Measurements from ENCODE around the gene TAOK1.
A peak's percentile ranks its signal among the peaks of the same experiment; 100 is the strongest.

Gene TAOK1

DNA sequence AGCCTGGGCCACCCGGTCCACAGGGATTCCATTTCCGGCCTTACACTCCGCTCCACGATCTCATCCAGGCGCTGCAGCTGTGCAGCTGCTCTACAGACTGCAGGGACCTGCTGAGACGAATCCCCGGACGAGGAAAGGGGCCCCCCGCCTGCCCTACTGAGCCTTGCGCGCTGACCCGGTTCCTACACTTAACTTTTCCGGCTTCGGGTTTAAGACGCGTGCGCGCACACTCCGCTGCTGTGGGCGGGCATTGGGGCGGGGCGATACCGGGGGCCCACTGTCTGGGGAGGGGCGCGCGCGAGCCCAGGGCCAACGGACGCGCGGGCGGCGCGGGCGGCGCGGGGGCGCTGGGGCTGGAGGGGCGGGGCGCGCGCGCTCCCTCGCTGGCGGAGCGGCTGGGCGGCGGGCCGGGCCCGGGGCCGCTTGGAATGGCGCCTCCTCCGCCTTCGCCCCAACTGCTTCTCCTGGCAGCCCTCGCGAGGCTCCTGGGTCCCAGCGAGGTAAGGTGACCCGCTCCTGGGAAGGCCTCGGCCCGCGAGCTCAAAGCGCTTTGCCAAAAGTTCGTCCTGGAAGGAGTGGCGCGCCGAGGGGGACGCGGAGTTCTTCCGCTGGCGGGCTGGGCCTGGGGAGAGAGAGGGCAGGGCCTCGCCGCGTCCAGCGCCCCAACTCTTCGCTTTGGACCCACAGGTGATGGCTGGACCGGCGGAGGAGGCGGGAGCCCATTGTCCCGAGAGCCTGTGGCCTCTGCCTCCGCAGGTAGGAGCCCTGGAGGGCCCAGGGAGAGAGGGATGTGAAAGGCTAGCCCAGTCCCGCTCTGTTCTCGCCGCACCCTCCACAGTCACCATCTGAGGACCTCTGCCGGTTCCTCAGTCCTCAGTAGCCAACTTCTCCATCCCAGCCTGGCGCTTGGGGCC, 178.4 kb downstream of the TAOK1 start, which contains the start of gene TP53I13:
TSS of gene TP53I13 (plus strand) at position 371 of the 914 bp plus-strand sequence. CDS start at position 429, 58 bp downstream.
- DNase-seq (ENCODE audit: low read depth in 1 of 2, low spot score in 1 of 2) = peak; percentile 82 to 90

DNA sequence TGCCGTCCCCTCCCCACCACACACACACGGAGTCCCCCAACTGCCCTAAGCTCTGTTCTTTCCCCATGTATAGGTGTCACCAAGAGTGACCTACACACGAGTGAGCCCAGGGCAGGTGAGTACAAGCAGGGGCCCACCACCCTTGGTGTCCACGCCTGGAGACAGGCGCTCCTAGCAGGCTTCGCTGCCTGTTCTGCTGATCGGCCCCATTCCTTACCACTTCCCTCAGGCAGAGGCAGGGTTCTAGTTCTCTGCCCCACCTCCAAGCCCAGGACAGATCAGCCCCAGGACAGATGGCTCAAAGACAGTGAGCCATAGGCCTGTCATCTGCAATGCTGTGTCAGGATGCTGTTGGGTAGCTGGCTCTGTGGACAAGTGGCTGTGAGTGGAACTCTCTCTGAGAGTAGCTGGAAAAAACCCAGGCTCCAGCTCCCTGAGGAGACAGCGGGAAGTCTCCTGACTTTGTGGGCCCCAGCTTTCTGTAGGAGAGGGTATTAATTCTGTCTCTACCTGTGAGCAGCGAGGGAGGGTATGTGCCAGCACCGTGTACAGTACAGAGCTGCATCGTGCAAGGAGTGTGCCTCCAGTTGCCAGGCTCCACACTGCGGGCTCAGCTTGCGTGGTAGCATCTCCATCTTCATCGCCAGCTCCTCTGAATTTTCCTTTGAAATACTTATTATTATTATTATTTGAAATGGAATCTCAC, 179.2 kb downstream of the TAOK1 start:
- DNase-seq (ENCODE audit: low read depth in 1 of 2, low spot score in 1 of 2) = no peak

DNA sequence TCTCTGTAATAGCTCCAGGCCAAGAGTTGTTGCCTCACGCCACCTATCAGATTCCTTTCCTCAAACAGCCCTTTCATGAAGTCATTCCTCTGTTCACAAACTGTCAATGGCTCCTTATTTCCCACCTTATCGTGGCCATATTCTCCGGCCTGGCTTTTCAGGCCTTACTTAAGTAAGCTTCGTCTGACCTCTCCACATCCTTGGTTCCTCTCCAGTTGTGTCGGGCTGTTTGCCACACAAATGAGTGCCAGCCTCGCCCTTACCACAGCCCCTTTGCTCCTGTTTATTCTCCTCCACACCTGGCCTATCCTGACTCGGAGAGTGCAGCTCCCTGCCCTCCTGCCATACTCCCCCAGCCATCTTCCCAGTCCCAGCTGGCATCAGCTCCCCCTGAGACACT, 180.4 kb downstream of the TAOK1 start:
- no peak for DNase-seq (ENCODE audit: low read depth in 1 of 2, low spot score in 1 of 2)

DNA sequence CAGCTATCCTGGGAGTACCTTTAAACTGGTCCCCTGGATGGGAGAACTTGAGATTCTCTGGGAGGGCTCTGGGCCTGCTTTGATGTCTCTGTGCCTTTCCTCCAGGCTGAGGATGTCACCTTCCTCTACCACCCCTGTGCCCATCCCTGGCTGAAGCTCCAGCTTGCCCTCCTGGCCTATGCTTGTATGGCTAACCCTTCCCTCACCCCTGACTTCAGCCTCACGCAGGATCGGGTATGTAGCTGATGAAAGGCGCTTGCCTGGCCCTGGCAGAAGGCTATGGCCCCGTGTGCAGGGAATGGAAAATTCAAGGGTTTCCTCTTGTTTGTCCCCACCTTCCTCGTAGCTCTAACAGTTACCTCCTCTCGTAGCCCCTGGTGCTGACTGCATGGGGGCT, 181.3 kb downstream of the TAOK1 start:
- DNase-seq (ENCODE audit: low read depth in 1 of 2, low spot score in 1 of 2) = no peak

DNA sequence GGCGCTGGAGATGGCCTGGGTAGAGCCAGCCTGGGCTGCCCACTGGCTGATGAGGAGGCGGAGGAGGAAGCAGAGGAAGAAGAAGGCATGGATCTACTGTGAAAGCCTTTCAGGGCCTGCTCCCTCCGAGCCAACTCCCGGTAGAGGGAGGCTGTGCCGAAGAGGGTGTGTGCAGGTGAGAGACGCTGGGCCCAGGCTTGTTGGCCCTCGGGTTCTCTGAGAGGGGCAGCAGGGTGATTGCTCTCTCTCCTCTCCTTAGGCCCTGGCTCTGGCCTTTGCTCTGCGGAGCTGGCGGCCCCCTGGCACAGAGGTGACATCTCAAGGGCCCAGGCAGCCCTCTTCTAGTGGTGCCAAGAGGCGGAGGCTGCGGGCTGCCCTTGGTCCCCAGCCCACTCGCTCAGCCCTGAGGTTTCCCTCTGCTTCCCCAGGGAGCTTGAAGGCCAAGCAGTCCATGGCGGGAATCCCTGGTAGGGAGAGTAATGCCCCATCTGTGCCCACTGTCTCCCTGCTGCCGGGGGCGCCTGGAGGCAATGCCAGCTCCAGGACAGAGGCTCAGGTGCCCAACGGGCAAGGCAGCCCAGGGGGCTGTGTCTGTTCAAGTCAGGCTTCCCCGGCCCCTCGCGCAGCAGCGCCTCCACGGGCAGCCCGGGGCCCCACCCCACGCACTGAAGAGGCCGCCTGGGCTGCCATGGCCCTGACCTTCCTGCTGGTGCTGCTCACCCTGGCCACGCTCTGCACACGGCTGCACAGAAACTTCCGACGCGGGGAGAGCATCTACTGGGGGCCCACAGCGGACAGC, 181.9 kb downstream of the TAOK1 start:
- no peak for DNase-seq (ENCODE audit: low read depth in 1 of 2, low spot score in 1 of 2)

DNA sequence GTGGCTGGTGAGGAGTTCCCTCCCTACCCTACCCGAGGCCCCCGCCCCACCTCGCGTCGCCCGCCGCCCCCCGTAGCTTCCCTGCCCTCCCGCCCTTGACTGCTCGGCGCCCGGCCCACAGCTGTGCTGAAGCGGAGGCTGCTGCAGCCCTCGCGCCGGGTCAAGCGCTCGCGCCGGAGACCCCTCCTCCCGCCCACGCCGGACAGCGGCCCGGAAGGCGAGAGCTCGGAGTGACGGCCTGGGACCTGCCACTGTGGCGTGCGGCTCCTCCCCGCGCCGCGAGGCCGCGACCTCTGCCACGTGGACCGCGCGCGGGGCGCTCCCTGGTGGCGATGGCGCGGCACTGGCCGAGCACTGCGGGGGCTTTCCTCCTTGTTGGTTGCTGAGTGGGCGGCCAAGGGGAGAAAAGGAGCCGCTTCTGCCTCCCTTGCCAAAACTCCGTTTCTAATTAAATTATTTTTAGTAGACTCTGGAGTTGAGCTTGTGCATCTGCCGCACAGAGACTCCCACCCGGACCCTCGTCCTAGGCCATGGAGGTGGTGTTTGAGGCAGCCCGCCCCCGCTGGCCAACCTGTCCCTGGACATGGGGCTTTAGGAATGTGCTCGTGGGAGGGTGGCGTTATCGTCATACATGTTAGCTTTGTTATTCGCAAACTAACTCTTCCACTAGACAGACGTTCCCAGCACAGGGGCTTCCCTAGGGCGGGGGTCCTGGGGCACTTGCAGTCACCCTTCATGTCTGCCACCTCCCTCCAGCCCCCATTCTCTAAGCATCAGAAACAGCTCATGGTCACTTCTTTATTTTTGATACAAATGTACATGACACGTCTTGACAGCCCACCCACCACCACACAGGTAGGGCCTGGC, 182.8 kb downstream of the TAOK1 start:
- DNase-seq (ENCODE audit: low read depth in 1 of 2, low spot score in 1 of 2) = peak in 1 of 2 donors; percentile 61

DNA sequence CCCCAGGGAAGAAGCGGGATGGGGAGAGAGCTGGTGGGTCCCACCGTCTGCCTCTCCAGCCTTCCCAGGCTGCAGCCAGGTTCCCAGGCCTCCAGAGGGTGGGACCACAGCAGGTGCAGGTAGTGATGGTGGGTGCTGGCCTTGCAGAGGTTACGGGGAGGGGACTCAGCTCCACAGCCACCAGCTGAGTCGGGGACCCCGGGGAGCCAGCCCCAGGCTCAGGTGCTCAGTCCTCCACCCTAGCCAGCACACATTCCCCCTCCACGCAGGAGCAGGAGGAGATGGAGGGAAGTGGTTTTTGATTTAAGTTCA, 183.4 kb downstream of the TAOK1 start:
- DNase-seq (ENCODE audit: low read depth in 1 of 2, low spot score in 1 of 2) = no peak

DNA sequence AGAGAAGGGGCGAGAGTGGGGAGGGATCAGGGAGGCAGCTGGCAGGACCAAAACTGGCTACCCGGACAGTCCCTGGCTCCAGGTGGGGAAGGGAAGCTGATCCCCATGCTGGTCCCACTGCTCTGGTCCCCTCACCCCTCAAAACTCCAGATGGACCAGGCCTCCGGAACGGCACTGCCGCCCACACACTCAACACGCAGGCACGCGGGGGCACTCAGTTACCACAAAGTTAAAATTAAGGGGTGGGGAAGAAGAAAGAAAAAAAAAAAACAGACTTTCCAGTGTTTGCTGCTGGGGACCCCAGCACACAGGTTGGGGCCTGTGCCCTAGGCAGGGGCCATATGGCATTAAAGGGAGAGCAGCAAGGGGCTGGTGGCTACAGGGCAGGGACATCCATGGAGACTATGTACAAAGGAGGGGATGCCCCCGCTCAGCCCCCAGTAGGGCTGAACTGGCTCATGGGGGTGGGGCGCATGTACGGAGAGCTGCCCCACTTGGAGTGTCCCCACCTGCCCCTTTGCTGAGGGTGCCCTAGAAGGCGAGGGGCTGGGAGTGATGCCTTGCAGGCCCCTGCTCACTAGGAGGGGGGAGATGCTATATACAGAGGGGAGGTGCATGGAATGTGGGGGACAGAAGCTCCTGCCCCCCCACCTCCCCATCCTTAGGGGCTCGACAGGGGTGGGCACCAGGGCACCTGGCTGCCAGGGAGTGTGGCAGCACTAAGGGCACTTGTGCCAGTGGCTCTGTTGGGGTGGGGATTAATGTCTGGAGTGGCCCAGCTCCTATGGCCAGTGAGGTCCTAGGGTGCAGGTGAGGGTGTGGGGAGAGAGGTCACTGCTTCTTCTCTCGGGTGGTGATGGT, 183.9 kb downstream of the TAOK1 start:
- DNase-seq (ENCODE audit: low read depth in 1 of 2, low spot score in 1 of 2) = no peak

DNA sequence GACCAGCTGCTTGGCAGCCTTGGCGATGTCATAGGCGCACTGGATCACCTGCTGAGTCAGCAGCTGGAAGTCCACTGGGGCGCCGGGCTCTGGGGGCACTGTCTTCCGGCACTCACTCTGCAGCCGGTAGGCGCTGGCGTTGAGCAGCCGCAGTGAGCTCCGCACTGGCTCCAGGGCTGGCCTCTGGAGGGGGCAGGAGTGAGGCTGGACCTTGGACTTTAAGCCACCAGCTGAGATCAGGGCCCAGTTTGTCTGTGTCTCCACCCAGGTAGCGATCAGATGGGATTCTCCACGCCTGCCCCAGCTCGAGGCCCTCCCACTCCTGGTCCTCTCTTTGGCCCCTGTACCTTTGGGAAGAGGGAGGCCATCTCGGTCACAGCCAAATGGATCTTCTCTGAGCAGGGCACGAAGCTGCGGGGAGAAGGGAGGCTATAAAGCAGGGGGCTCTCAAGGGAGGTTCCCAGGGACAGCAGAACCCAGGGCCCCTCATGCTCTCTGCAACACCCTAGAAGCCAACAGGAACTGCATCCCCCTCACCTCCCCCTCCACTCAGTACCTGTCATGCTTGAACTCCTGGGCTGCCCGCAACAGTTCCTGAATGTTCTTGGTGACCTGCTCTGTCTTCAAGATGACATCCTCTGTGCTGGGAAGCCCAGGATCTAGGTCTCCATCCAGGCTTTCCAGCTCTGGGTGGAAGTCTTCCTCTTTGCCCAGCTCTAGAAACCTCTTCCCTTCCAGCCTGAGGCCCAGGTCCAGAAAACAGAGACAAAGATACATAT, 184.8 kb downstream of the TAOK1 start:
- no peak for DNase-seq (ENCODE audit: low read depth in 1 of 2, low spot score in 1 of 2)

DNA sequence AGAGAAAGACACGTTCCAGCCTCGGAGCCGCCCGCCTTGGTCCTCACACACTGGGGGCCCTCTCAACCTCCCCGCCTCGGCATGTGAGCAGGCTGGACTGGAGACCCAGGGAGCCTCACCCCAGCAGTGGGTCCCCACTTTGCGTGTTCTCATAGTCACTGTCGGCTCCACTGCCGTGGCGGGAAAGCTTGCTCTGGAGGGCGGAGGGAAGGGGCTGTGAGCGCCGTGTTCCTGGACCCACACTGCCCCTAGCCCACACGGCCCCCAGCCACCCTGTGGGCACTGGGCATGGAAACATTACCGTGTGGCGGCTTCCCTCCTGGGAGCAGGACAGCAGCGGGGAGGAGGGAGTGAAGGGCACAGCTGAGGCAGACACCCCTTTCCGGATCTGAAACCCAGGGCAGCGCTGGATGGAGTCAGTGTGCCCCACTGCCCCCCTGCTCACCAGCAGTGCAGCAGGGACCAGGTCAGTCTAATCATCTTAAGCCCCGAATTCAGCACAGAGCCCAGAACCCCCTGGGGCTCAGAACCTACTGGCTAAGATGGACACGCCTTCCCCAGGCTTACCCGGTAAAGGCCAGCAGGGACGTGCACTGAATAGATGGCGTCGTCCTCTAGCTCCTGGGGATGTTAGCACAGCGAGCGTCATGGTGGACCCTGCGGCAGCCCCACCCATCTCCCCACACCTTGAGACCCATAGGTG, 185.5 kb downstream of the TAOK1 start:
- DNase-seq (ENCODE audit: low read depth in 1 of 2, low spot score in 1 of 2) = no peak

DNA sequence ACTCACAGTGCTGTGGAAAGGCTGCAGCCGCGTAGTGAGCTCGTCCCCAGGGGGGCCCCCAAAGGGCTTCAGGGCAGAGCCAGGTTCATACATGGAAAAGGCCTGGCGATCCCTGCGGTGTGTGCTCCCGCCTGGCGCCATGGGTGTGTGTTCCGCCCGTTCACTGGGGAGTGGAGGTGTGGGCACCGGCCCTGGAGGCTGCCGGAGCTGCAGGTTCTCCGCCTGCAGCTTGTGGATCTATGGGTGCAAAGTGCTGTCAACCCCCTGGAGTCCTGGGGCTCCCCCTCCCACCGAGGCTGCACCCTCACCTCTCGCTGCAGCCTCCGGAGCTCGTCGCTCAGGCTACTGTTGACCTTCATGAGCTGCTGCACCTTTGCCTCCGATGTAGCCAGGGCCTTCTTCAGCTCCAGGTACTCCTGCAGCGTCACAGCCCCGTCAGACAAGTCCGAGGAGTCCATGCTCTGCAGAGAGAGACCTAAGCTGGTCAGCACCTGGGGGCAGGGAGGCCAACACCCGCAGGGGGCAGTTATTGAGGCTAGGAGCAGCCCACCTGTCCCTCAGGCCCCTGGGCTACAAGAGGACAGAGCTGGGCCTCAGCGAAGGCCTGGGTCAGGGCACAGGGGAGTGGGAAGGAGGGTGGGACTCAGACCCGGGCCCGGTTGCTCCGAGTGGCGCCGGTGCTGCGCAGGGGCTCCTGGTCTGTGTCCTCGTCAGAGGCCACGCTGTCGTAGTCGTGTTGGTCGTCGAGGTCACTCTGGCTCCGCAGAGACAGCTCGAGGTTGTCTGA, 186.2 kb downstream of the TAOK1 start:
- DNase-seq (ENCODE audit: low read depth in 1 of 2, low spot score in 1 of 2) = no peak

DNA sequence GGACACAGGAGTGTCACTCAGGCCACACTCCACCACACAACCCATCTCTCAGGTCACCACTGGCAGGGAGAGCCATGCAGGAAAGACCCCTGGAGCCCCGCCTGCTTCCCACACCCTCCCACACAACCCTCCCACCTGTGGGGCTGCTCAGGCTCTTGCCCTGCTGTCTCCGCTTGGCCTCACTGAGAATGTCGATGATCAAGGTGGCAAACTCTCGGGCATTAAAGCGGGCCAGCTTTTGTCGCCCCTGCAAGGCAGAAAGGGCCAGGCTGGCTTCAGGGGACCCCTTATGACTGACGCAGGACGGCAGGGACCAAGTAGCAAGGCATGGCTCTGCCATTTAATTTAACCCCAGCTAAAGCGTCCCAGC, 186.8 kb downstream of the TAOK1 start:
- no peak for DNase-seq (ENCODE audit: low read depth in 1 of 2, low spot score in 1 of 2)

DNA sequence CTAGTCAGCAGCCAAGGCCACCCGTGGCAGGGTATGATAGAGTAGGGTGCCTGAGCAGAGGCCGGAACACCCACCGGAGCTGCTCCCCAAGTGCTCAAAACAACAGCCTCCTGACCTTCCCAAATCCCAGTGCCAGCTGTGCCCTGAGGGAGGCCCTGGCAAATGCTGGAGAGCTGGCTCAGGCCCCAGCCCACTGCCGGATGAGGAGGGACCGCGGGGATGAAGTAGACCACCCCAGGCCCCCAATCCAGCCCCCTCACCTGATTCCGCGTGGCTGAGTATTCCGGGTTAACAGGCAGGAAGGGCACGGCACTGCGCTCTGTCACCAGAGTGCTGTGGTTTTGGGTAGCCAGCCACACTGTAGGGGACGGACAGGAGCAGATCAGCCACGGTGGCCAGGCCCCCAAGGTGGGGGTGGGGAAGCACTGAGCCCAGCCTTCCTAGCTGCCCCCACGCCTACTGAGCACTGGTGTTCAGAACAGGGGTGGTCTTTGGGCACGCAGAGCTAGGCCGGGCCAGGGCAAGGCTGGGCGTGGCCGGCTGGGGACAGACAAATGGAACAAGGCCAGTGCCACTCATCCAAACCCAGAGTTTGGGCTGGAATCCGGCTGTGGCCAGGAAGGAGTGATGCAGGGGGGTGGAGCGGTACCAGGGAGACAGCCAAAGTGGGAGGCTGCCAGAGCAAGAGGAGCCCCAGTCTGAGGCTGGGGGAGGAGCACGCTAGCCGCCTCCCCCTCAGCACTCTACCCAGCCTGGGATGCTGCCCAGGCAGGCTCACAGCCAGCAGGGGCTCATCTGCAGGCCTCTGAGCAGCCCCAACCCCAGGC, 187.4 kb downstream of the TAOK1 start:
- DNase-seq (ENCODE audit: low read depth in 1 of 2, low spot score in 1 of 2) = no peak

DNA sequence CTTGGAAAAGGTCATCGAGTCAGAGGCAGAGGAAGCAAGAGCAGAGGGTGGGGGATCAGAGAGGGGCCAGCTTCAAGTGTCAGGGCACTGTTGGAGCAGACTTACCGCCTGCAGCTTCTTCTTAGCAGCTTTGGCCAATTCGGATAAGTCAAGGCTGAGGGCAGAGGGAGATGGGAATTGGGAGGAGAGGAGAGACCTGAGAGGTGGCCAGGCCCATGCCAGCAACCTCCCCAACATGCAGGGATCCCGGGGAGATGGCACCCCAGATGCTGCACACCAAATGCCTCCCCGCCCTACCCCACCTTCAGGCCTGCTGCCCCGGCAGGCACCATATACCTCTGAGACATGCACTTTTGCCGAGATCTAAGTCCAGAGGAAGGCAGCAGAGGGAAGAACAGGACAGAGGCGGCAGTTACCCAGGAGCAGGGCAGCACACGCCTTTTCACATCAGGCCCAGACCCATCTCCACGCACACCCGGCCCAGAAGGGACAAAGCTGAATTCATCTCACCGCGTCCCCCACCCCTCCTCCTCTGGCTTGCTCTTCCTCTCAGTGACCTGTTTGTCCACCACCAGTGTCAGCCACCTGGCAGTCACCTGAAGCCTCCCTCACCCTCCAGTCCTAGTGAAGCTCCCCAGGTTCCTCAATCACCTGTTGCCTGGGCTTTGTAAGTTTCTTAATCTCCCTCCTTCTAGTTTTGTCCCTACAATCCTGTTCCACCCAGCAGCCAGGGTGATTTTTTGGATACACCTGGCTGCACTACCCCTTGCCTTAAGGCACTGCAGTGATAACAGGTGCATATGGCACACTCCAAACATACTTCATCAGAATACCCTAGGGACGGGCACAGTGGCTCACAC, 188.7 kb downstream of the TAOK1 start:
- no peak for DNase-seq (ENCODE audit: low read depth in 1 of 2, low spot score in 1 of 2)

DNA sequence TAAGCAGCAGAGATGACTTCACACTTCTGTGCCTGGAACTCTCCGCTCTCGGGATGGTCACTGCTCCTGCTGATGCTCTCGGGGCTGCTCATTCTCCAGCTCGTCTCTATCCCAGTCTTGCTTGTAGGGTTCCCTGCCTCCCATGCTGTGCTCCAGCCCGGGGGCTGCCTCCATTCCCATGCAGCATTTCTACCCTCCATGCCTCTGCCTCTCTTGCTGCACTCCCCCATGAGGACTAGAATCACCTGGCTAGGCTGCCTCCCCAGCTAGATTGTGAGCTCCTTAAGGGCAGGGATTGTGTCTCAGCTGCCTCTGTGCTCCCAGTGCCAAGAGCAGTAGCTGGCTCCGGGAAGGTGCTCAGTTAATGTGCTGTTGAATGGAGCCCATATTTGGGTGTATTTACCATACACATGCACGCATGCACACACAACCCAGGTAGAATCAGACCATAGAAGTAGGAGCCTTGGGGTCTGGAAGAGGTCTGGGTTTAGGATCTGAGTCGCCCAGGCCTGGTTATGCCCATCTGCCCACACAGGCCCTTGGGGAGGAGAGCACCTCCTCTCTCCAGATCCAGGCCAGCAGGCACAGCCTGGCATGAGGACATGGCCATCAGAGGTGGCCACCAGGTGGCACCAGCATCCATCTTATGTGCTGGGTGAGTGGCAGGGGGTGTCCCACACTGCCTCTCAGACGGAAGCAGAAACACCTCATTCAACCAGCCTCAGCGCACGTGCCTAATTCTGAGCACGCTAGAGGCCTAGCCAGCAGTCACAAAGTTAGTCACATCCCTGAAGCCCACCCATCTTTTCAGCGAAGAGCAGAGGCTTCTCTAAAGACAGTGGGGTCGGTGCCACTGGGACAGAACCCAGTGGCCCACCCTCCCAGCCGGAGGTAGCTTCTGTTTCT, 190.0 kb downstream of the TAOK1 start:
- DNase-seq (ENCODE audit: low read depth in 1 of 2, low spot score in 1 of 2) = peak; percentile 82 to 88
